Left forelimb (tissue), 1 donor: ENCODE results near the gene SLC23A1.

ENCODE experiments used
- DNase-seq: peaks from one replicate; pipeline ENCODE4 v3.0.0-alpha.2; 2018; ENCODE audit warnings: low spot score

SLC23A1 gene

GRCh38 chr5:139407517-139407916 lies 24.4 kb upstream of the SLC23A1 start:
- DNase-seq: no peak

- no peak for DNase-seq
These were observed 23.9 kb upstream of the SLC23A1 start for GRCh38 chr5:139406963-139407362.

- DNase-seq: no peak
These were observed 21.4 kb upstream of the SLC23A1 start for GRCh38 chr5:139404484-139404840.

- peak; percentile 99 for DNase-seq
These were observed 20.8 kb upstream of the SLC23A1 start, which contains the start of gene SPATA24 for GRCh38 chr5:139403787-139404483. TSS of gene SPATA24 (minus strand) at chr5:139404089. CDS start at chr5:139404060, 29 bp downstream.

- DNase-seq: no peak
These were observed 20.3 kb upstream of the SLC23A1 start for GRCh38 chr5:139403418-139403786.

GRCh38 chr5:139402561-139403158 lies 19.6 kb upstream of the SLC23A1 start:
- no peak for DNase-seq

GRCh38 chr5:139401546-139401945 lies 18.4 kb upstream of the SLC23A1 start:
- no peak for DNase-seq

- DNase-seq: no peak
These were observed 16.5 kb upstream of the SLC23A1 start for GRCh38 chr5:139399501-139400121.

- no peak for DNase-seq
These were observed 14.8 kb upstream of the SLC23A1 start for GRCh38 chr5:139397921-139398320.

GRCh38 chr5:139396691-139397090 lies 13.6 kb upstream of the SLC23A1 start:
- DNase-seq: no peak

GRCh38 chr5:139395844-139396640 lies 12.9 kb upstream of the SLC23A1 start:
- no peak for DNase-seq

GRCh38 chr5:139394654-139395566 lies 11.8 kb upstream of the SLC23A1 start, which contains the start of gene PROB1:
TSS of gene PROB1 (minus strand) at chr5:139395104. CDS start at chr5:139395081, 23 bp downstream.
- no peak for DNase-seq

- no peak for DNase-seq
These were observed 11.1 kb upstream of the SLC23A1 start for GRCh38 chr5:139394123-139394653.

- no peak for DNase-seq
These were observed 10.5 kb upstream of the SLC23A1 start for GRCh38 chr5:139393497-139394122.

GRCh38 chr5:139392678-139393496 lies 9.8 kb upstream of the SLC23A1 start:
- no peak for DNase-seq

GRCh38 chr5:139392324-139392677 lies 9.2 kb upstream of the SLC23A1 start:
- no peak for DNase-seq

GRCh38 chr5:139391570-139392323 lies 8.7 kb upstream of the SLC23A1 start:
- DNase-seq: no peak

GRCh38 chr5:139390639-139391569 lies 7.8 kb upstream of the SLC23A1 start:
- DNase-seq: no peak
